Testis (tissue), 2 donors: Measurements from ENCODE around the gene PPM1L.

Experiments
- POLR2A ChIP-seq: fragments of 450-650 bp; IDR thresholded peaks from one replicate; pipeline ENCODE4 v1.6.1; 2017; ENCODE audit warnings: antibody characterized with exemption, mild to moderate bottlenecking, moderate library complexity
- TF ChIP-seq, protein P1 (sequence below), 3 experiments: fragments of 450-650 bp in 2 of 3; fragments of 200-600 bp in 1 of 3; sonication (generic) in 1 of 3; IDR thresholded peaks; one replicate each; pipeline ENCODE4 v1.5.1; 2016 to 2019; ENCODE audit warnings: antibody characterized with exemption in 3 of 3, mild to moderate bottlenecking in 2 of 3, moderate library complexity in 1 of 3

DNA sequence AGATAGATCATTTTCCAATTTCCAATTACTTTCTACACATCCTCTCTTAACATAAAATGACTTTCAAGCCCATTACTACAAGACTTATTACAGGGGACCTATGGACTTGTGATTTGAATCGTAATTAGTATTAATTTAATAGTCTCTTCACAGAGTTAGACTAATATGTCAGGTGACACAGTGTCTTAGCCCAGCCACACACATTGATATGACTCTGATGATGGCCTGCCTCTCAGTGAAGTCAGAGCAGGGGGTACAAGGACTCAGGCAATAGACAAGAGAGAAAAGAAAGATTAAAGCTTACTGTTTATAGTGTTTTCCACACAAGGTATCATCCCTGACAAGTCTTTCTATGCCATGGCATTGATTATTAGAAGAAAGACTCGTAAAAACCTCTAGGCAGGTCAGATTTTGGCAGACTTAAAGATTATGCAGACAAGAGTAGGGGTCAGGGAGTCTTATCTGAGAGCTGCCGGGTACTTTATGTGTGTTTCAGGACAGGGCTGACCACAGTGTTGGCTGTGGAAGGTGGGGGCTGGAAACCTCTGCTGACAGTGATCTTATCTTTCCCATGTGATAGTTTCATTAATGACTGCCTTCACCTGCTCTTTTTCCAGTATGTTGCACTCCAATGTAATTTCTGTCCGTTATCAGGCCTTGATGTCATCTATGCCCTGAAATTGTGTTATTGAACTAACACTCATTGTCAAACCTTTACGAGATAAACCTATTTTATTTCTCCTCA, 299.0 kb downstream of the PPM1L start:
- no peak for TF ChIP-seq POLR2A
- TF ChIP-seq, protein P1, sequence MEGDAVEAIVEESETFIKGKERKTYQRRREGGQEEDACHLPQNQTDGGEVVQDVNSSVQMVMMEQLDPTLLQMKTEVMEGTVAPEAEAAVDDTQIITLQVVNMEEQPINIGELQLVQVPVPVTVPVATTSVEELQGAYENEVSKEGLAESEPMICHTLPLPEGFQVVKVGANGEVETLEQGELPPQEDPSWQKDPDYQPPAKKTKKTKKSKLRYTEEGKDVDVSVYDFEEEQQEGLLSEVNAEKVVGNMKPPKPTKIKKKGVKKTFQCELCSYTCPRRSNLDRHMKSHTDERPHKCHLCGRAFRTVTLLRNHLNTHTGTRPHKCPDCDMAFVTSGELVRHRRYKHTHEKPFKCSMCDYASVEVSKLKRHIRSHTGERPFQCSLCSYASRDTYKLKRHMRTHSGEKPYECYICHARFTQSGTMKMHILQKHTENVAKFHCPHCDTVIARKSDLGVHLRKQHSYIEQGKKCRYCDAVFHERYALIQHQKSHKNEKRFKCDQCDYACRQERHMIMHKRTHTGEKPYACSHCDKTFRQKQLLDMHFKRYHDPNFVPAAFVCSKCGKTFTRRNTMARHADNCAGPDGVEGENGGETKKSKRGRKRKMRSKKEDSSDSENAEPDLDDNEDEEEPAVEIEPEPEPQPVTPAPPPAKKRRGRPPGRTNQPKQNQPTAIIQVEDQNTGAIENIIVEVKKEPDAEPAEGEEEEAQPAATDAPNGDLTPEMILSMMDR (IDR thresholded peaks at IDR 0.05): no peak
